Vagina (tissue), 2 donors: Measurements from ENCODE around the gene SLC7A8.

ENCODE experiments used
- CTCF ChIP-seq, 3 experiments: fragments of 450-650 bp in 2 of 3; fragments of 200-600 bp in 1 of 3; sonication (generic) in 1 of 3; IDR thresholded peaks; one replicate each; pipeline ENCODE4 v1.5.1; 2017 to 2019; ENCODE audit warnings: antibody characterized with exemption in 3 of 3, mild to moderate bottlenecking in 2 of 3, moderate library complexity in 2 of 3
- POLR2A ChIP-seq, 2 donors: fragments of 450-650 bp; IDR thresholded peaks; one replicate each; pipeline ENCODE4 v1.6.1; 2017; ENCODE audit warnings: antibody characterized with exemption in 2 of 2, mild to moderate bottlenecking in 2 of 2, moderate library complexity in 2 of 2

DNA sequence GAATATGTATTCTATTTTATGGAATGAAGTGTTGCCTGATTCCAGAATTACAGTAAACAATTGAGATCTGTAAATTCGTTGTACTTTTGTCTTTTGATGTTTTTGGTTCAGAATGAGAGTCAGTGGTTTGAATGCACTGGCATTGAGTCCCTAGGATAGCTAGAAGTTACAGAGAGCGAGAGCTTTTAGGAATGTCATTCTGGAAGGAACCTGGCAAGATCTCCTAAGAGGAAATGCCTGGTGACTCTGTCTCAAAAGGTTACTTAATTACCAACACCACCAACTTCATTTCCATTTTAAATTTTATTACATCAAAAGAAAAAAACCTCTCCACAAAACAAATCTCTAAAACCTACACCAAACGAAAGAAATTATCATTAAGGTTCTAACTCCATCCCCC lies 58.4 kb downstream of the SLC7A8 start:
- no peak for TF ChIP-seq CTCF (IDR thresholded peaks at IDR 0.05)
- TF ChIP-seq POLR2A (IDR thresholded peaks at IDR 0.05) = no peak
